Panc1 (cell line): Measurements from ENCODE around the gene GAS7.

ENCODE experiments used
- CTCF ChIP-seq: fragments of 450-650 bp; IDR thresholded peaks from 2 replicates; pipeline ENCODE4 v1.5.1; 2017; ENCODE audit warnings: mild to moderate bottlenecking
- POLR2AphosphoS5 ChIP-seq: IDR thresholded peaks from 2 replicates; pipeline ENCODE4 v1.6.1; 2012; ENCODE audit warnings: mild to moderate bottlenecking, low read depth, low read length, moderate library complexity
- REST ChIP-seq, 2 experiments: IDR thresholded peaks; 2 replicates each; pipeline ENCODE4 v1.6.1; 2011 to 2012; ENCODE audit warnings: low read depth in 2 of 2, control low read depth in 1 of 2, low read length in 1 of 2, mild to moderate bottlenecking in 1 of 2, moderate library complexity in 1 of 2; ENCODE audit not compliant: insufficient read depth in 1 of 2
- SIN3A ChIP-seq: IDR thresholded peaks from 2 replicates; pipeline ENCODE4 v1.6.1; 2012; ENCODE audit warnings: low read depth, mild to moderate bottlenecking, low read length, moderate library complexity, borderline replicate concordance; ENCODE audit not compliant: insufficient read depth

GRCh38 chr17:10177913-10178505, 20.4 kb downstream of the GAS7 start:
- no peak for TF ChIP-seq SIN3A
- TF ChIP-seq CTCF = no peak
- TF ChIP-seq POLR2AphosphoS5 = no peak
- no peak for TF ChIP-seq REST (IDR thresholded peaks at IDR 0.05; ENCODE audit: insufficient read depth in 1 of 2, low read depth in 2 of 2, low read length in 1 of 2)
